GM10248 (cell line): ENCODE results near the gene PPFIBP1.

Experiments used
- CTCF ChIA-PET: fragments of 300-600 bp; sonication (Branson Sonifier 250); formaldehyde crosslinking; extraction: SDS; loops from one replicate; lab custom pipeline; 2021; ENCODE audit warnings: antibody characterized with exemption; lab: Yijun Ruan, JAX
- POLR2A ChIA-PET: fragments of 350-650 bp; sonication (Branson Sonifier 250); formaldehyde crosslinking; extraction: SDS; loops from one replicate; lab custom pipeline; 2020; ENCODE audit warnings: antibody characterized with exemption; lab: Yijun Ruan, JAX
- DNase-seq: peaks from one replicate; pipeline ENCODE4 v3.0.0; 2012; ENCODE audit errors: extremely low spot score
- TF ChIP-seq, protein P1 (sequence below): IDR thresholded peaks from 2 replicates; pipeline ENCODE4 v1.5.1; 2012; ENCODE audit warnings: mild to moderate bottlenecking, low read depth; ENCODE audit errors: extremely low read depth, missing control alignments, control extremely low read depth

PPFIBP1 gene

GRCh38 chr12:27710592-27711316, 186.7 kb downstream of the PPFIBP1 start, which contains the start of gene MRPS35:
MRPS35 (plus strand) TSS chr12:27710832; CDS start chr12:27710844, 12 bp downstream.
- CTCF ChIA-PET, result interaction anchor here (0.6 to 2.0 kb wide), 5 partner anchors 10 to 276 kb away, joined by 3 to 7 read pairs (median 3); partner anchors contain the start of gene REP15
- TF ChIP-seq, protein P1, sequence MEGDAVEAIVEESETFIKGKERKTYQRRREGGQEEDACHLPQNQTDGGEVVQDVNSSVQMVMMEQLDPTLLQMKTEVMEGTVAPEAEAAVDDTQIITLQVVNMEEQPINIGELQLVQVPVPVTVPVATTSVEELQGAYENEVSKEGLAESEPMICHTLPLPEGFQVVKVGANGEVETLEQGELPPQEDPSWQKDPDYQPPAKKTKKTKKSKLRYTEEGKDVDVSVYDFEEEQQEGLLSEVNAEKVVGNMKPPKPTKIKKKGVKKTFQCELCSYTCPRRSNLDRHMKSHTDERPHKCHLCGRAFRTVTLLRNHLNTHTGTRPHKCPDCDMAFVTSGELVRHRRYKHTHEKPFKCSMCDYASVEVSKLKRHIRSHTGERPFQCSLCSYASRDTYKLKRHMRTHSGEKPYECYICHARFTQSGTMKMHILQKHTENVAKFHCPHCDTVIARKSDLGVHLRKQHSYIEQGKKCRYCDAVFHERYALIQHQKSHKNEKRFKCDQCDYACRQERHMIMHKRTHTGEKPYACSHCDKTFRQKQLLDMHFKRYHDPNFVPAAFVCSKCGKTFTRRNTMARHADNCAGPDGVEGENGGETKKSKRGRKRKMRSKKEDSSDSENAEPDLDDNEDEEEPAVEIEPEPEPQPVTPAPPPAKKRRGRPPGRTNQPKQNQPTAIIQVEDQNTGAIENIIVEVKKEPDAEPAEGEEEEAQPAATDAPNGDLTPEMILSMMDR, result no peak
- POLR2A ChIA-PET, result no interaction called here
- DNase-seq, result peak; percentile 91

DNA sequence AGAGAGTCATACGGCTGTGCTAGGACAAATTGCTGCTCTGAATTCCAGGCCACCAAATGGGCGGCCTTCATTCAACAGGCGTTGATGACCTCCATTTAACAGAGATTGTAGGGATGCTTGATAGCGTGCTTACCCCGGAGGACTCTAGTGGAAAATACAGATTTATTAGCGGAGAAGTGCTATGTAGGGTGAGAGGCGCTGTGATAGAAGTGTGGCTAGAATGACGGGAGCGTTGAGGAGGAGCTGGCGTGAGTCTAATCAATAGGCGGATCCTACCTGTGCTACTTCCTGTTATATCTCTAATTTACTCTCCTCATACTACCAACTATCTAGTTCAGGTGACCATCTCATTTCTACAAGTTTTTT, 187.3 kb downstream of the PPFIBP1 start:
- POLR2A ChIA-PET, result no interaction called here
- TF ChIP-seq, protein P1, result no peak
- CTCF ChIA-PET, result interaction anchor here (1.5 kb wide), 1 partner anchor 275 kb away, joined by 3 read pairs; no protein-coding TSS in a partner anchor
- peak; percentile 26 for DNase-seq

- TF ChIP-seq, protein P1, result no peak
- no peak for DNase-seq
- ChIA-PET POLR2A (no interaction called here), CTCF (no interaction called here)
Measured at GRCh38 chr12:27711967-27712366, 188.0 kb downstream of the PPFIBP1 start.

DNA sequence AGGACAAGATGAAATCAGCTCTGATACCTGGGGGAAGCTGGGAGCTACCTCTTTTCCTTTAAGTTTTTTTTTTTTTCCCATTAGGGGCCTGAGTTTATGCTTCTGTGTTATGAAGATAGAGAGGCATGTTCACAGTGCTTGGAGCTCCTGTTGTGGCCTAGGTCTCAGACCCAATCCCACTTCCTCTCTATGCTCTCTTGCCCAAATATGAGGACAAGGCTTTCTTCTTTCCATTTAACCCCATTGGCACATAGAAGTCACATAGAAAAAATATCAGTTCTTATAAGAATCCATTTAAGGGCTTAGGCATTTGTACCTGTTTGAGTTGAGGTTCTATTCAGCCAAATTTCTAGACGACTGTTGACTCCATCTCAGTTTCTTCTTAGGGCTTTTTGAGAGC, 199.2 kb downstream of the PPFIBP1 start:
- TF ChIP-seq, protein P1, result no peak
- ChIA-PET CTCF (interaction anchor here (1.0 to 3.3 kb wide), 6 partner anchors 8 to 1150 kb away, joined by 3 to 28 read pairs (median 6); no protein-coding TSS in a partner anchor), POLR2A (interaction anchor here (0.6 kb wide), 1 partner anchor 51 kb away, joined by 3 read pairs; no protein-coding TSS in a partner anchor)
- DNase-seq, result no peak

DNA sequence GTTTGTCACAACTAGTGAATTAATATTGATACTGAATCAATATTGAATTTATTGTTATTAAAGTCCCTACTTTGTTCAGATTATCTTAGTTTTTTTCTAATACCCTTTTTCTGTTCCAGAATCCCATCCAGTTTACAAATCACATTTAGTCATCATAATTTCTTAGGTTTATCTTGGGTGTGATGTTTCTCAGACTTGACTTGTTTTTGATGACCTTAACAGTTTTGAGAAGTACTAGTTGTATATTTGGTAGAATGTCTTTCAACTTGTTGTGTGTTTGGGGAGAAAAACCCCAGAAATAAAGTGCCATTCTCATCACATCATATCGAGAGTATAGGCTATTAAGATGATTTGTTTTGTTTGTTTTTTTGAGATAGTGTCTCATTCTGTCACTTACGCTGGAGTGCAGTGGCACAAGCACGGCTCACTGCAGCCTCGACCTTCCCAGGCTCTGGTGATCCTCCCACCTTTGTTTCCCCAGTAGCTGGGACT, 206.1 kb downstream of the PPFIBP1 start:
- TF ChIP-seq, protein P1, result no peak
- no peak for DNase-seq
- POLR2A ChIA-PET, result no interaction called here
- CTCF ChIA-PET, result no interaction called here

DNA sequence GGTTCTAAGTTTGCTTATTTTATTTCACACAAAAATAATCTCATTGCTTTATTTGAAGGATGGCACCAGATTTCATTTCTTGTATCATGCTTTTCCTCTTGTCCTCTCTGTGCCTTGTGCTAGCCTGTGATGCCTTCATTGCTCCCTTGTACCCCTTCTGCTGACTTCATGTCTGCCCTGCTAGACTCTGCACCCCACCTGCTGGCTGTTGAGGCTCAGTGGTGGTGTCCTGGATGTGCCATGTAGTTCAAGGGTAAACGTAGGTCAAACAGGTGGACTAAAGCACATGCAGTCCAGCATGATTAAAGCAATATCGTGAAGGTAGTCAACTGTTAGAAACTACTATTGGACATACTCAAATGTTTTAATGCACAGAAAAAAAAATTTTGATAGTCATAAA, 208.3 kb downstream of the PPFIBP1 start:
- CTCF ChIA-PET, result interaction anchor here (0.6 to 7.4 kb wide), 15 partner anchors 9 to 1266 kb away, joined by 3 to 175 read pairs (median 6); partner anchors contain the start of gene REP15

More for the DNA sequence above, 208.3 kb downstream of the PPFIBP1 start:
- TF ChIP-seq, protein P1, result peak; percentile 7
- DNase-seq, result no peak
- POLR2A ChIA-PET, result no interaction called here
